ENCODE results near the gene NPAS2.

- TF ChIP-seq CTCF (IDR thresholded peaks at IDR 0.05) = no peak
- no peak for TF ChIP-seq EZH2phosphoT487 (IDR thresholded peaks at IDR 0.05)
- TF ChIP-seq EZH2 (IDR thresholded peaks at IDR 0.05) = no peak
Measured at GRCh38 chr2:100906131-100906530, 86.2 kb downstream of the NPAS2 start.
